GM12878 (cell line): ENCODE data around the gene ABHD14A. TPM values are rescaled to one million over a fixed set of nuclear protein-coding genes. Genes with fewer than 3 reads are reported as not detected.

ENCODE experiments used
- CREM ChIP-seq: IDR thresholded peaks from 2 replicates; pipeline ENCODE4 v1.6.1; 2014; ENCODE audit warnings: antibody characterized with exemption, low read depth
- GABPA ChIP-seq: IDR thresholded peaks from 2 replicates; pipeline ENCODE4 v1.6.1; 2014; ENCODE audit warnings: antibody characterized with exemption, low read depth, mild to moderate bottlenecking, inconsistent platforms
- HDGF ChIP-seq: fragments of 450-650 bp; IDR thresholded peaks from 2 replicates; pipeline ENCODE4 v1.6.1; 2016; ENCODE audit warnings: antibody characterized with exemption
- LARP7 ChIP-seq: fragments of 450-650 bp; IDR thresholded peaks from 2 replicates; pipeline ENCODE4 v1.6.1; 2017; ENCODE audit warnings: mild to moderate bottlenecking
- MYB ChIP-seq: fragments of 150-350 bp; IDR thresholded peaks from 2 replicates; pipeline ENCODE4 v1.6.1; 2014; ENCODE audit warnings: mild to moderate bottlenecking, low read depth, low read length, borderline replicate concordance
- MYC ChIP-seq: IDR thresholded peaks from 2 replicates; pipeline ENCODE4 v1.6.1; 2011; ENCODE audit warnings: mild to moderate bottlenecking, low read length, moderate library complexity, inconsistent platforms; ENCODE audit not compliant: insufficient read depth, insufficient replicate concordance, insufficient read length, severe bottlenecking
- PAX8 ChIP-seq: fragments of 450-650 bp; IDR thresholded peaks from 2 replicates; pipeline ENCODE4 v1.6.1; 2017; ENCODE audit warnings: mild to moderate bottlenecking, moderate library complexity
- TAF1 ChIP-seq: IDR thresholded peaks from 2 replicates; pipeline ENCODE4 v1.6.1; 2011; ENCODE audit warnings: mild to moderate bottlenecking, low read depth, low read length, borderline replicate concordance
- WRNIP1 ChIP-seq: IDR thresholded peaks from 2 replicates; pipeline ENCODE4 v1.6.1; 2011; ENCODE audit warnings: low read depth, low read length, improper control_type of control experiment, borderline replicate concordance
- YBX1 ChIP-seq: fragments of 450-650 bp; IDR thresholded peaks from 2 replicates; pipeline ENCODE4 v1.6.1; 2016; ENCODE audit warnings: antibody characterized with exemption
- ZNF274 ChIP-seq: IDR thresholded peaks from one replicate; pipeline ENCODE4 v1.8.0; 2011; ENCODE audit not compliant: insufficient read length, insufficient read depth
- polyA plus RNA-seq, 11 experiments: library from polyadenylated mRNA; depleted of rRNA in 4 of 11; unstranded in 6 of 11; stranded (reverse) in 5 of 11; fragments of >200 nt; fragmentation: Nextera tagmentation in 4 of 11; fragmentation: Illumina TruSeq in 1 of 11; extraction: Ambion mirVana in 4 of 11; extraction: Trizol in 1 of 11; gene quantifications; 1 replicate in 1 of 11; 2 replicates in 10 of 11; pipeline versions ENCODE4 v1.2.1 to v1.2.3, GENCODE V29; 2011 to 2016; ENCODE audit warnings: inconsistent platforms in 2 of 11, missing spikeins in 2 of 11, low read depth in 1 of 11
- total RNA-seq, 4 experiments: library from RNA; depleted of rRNA in 3 of 4; stranded (reverse); fragments of >200 nt in 3 of 4; fragmentation: Illumina TruSeq in 1 of 4; extraction: Trizol in 1 of 4; gene quantifications; 2 replicates each; pipeline versions ENCODE4 v1.2.1 to v1.2.3, GENCODE V29; 2013 to 2021
- TF ChIP-seq, protein P1 (sequence below): fragments of 450-650 bp; IDR thresholded peaks from 2 replicates; pipeline ENCODE4 v1.6.1; 2017; ENCODE audit warnings: borderline replicate concordance
- TF ChIP-seq, protein P2 (sequence below): IDR thresholded peaks from 2 replicates; pipeline ENCODE4 v1.6.1; 2012; ENCODE audit warnings: mild to moderate bottlenecking, low read depth, low read length

ABHD14A gene
- total and polyA plus RNA-seq, 10 of the 15 experiments (the other 5 are each of a cell fraction or from before 2014, with no cell fraction given) = 1.2 to 27.0 (median 7.9) TPM

DNA sequence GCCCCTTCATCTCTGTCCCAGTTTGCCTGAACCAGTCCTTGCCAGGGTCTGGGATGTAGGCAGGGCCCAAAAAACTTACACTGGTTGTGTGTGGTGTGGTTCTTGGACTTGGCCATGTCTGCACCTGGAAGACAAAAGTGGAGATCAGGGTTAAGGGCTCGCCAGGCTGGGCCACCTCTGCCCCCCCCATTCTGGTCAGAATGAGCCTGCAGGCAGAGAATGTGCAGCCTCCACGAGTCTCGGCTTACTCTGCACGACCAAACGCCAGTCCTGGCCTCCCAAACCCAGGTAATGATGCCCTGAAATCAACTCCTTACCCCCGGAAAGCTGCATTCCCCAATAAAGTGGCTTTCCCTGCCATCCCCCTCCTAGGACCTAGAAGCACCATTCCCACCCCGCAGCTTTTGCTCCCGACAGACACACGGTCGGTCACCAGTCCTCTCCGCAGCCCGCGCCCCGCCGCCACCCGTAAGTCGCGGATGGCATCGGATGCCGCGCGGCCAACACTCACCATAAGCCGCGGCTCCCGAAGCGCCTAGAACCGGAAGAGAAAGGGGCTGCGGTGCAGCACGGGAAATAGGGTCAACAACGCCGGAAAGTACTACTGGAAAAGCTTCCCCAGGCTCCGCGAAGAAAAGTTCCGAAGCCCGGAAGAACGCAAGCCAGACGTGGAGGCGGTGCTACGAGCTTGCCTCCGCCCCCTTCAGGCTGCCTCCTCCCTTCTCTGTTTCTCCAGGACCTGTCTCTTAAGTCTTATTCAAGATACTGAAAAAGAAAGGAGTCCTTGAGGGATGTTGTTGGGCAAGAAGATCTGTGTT is 20.7 kb downstream of the ABHD14A start, which contains the start of gene RPL29 (continued):
- TF ChIP-seq TAF1 (peak; percentile 100), HDGF (no peak; the same call in 1 of the 2 replicates), MYC (peak; percentile 98), YBX1 (no peak), PAX8 (no peak), CREM (peak; percentile 91), WRNIP1 (peak; percentile 91; the same call in 1 of the 2 replicates), LARP7 (peak; percentile 85), ZNF274 (no peak), GABPA (peak; percentile 100), MYB (0 out of 2 replicates have a peak, but pooled peaks have one; percentile 57)
- TF ChIP-seq, protein P1, sequence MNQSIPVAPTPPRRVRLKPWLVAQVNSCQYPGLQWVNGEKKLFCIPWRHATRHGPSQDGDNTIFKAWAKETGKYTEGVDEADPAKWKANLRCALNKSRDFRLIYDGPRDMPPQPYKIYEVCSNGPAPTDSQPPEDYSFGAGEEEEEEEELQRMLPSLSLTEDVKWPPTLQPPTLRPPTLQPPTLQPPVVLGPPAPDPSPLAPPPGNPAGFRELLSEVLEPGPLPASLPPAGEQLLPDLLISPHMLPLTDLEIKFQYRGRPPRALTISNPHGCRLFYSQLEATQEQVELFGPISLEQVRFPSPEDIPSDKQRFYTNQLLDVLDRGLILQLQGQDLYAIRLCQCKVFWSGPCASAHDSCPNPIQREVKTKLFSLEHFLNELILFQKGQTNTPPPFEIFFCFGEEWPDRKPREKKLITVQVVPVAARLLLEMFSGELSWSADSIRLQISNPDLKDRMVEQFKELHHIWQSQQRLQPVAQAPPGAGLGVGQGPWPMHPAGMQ = no peak
- TF ChIP-seq, protein P2, sequence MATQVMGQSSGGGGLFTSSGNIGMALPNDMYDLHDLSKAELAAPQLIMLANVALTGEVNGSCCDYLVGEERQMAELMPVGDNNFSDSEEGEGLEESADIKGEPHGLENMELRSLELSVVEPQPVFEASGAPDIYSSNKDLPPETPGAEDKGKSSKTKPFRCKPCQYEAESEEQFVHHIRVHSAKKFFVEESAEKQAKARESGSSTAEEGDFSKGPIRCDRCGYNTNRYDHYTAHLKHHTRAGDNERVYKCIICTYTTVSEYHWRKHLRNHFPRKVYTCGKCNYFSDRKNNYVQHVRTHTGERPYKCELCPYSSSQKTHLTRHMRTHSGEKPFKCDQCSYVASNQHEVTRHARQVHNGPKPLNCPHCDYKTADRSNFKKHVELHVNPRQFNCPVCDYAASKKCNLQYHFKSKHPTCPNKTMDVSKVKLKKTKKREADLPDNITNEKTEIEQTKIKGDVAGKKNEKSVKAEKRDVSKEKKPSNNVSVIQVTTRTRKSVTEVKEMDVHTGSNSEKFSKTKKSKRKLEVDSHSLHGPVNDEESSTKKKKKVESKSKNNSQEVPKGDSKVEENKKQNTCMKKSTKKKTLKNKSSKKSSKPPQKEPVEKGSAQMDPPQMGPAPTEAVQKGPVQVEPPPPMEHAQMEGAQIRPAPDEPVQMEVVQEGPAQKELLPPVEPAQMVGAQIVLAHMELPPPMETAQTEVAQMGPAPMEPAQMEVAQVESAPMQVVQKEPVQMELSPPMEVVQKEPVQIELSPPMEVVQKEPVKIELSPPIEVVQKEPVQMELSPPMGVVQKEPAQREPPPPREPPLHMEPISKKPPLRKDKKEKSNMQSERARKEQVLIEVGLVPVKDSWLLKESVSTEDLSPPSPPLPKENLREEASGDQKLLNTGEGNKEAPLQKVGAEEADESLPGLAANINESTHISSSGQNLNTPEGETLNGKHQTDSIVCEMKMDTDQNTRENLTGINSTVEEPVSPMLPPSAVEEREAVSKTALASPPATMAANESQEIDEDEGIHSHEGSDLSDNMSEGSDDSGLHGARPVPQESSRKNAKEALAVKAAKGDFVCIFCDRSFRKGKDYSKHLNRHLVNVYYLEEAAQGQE = peak; percentile 42; the same call in 1 of the 2 replicates
